Fibroblast of lung (primary cell): Measurements from ENCODE around the gene PCDHGA10. TPM values are rescaled to one million over a fixed set of nuclear protein-coding genes. Genes with fewer than 3 reads are reported as not detected.
A peak's percentile ranks its signal among the peaks of the same experiment; 100 is the strongest.
"Not testable (repeated sequence)": the region's sequence is repeated elsewhere in the genome, so short reads cannot be mapped to it uniquely, and the experiment has no call there.

Experiments used
- DNase-seq, 2 donors: peaks; one replicate each; pipeline versions ENCODE4 v3.0.0 to v3.0.0-alpha.2; 2010; ENCODE audit warnings: low read depth in 2 of 2
- H2AFZ ChIP-seq: 2 replicates; pipeline ENCODE4 v1.5.1; 2012; ENCODE audit warnings: low read length, control low read depth, inconsistent platforms
- H3K27ac ChIP-seq: 2 replicates; pipeline ENCODE4 v1.5.1; 2011; ENCODE audit warnings: low read length, control low read depth; ENCODE audit not compliant: insufficient read depth
- H3K27me3 ChIP-seq: 2 replicates; pipeline ENCODE4 v1.5.1; 2011; ENCODE audit warnings: mild to moderate bottlenecking, low read length; ENCODE audit not compliant: control insufficient read depth, insufficient read depth
- H3K36me3 ChIP-seq: 2 replicates; pipeline ENCODE4 v1.5.1; 2011; ENCODE audit warnings: low read length; ENCODE audit not compliant: control insufficient read depth, insufficient read depth
- H3K4me1 ChIP-seq: 2 replicates; pipeline ENCODE4 v1.5.1; 2011; ENCODE audit warnings: low read length; ENCODE audit not compliant: control insufficient read depth, insufficient read depth; ENCODE audit errors: extremely low read depth
- H3K4me2 ChIP-seq: 2 replicates; pipeline ENCODE4 v1.5.1; 2011; ENCODE audit warnings: low read length, control low read depth; ENCODE audit not compliant: insufficient read depth; ENCODE audit errors: extremely low read depth
- H3K4me3 ChIP-seq, 4 experiments: fragments of 200-600 bp in 1 of 4; sonication (generic) in 1 of 4; replicated peaks in 1 of 4; 2 replicates each; pipeline ENCODE4 v1.5.1; 2011 to 2016; ENCODE audit warnings: low read length in 4 of 4, low read depth in 3 of 4, mild to moderate bottlenecking in 3 of 4, control low read depth in 2 of 4, inconsistent platforms in 1 of 4, mixed read lengths in 1 of 4; ENCODE audit not compliant: insufficient read depth in 1 of 4; ENCODE audit errors: control extremely low read depth in 1 of 4
- H3K79me2 ChIP-seq: 2 replicates; pipeline ENCODE4 v1.5.1; 2012; ENCODE audit warnings: mild to moderate bottlenecking, low read length, inconsistent platforms; ENCODE audit not compliant: control insufficient read depth, insufficient read depth
- H3K9ac ChIP-seq: 2 replicates; pipeline ENCODE4 v1.5.1; 2011; ENCODE audit warnings: mild to moderate bottlenecking, low read length, control low read depth; ENCODE audit not compliant: insufficient read depth
- H3K9me3 ChIP-seq: 2 replicates; pipeline ENCODE4 v1.5.1; 2012; ENCODE audit warnings: low read depth, low read length; ENCODE audit not compliant: control insufficient read depth, insufficient read depth
- H4K20me1 ChIP-seq: 2 replicates; pipeline ENCODE4 v1.5.1; 2011; ENCODE audit warnings: low read length; ENCODE audit not compliant: control insufficient read depth, insufficient read depth; ENCODE audit errors: extremely low read depth
- CTCF ChIP-seq, 2 donors: IDR thresholded peaks in 1 of 2; conservative IDR thresholded peaks in 1 of 2; 1 replicate in 1 of 2; 2 replicates in 1 of 2; pipeline ENCODE4 v1.5.1; 2011 to 2012; ENCODE audit warnings: low read length in 2 of 2, control low read depth in 1 of 2, inconsistent platforms in 1 of 2, low read depth in 1 of 2, mild to moderate bottlenecking in 1 of 2
- EZH2 ChIP-seq: IDR thresholded peaks from 2 replicates; pipeline ENCODE4 v1.5.1; 2012; ENCODE audit warnings: low read length, control low read depth, mild to moderate bottlenecking; ENCODE audit errors: missing control alignments
- polyA plus RNA-seq, 2 donors: library from polyadenylated mRNA; depleted of rRNA in 1 of 2; stranded (reverse) in 1 of 2; unstranded in 1 of 2; fragments of >200 nt; gene quantifications; 2 replicates each; pipeline ENCODE4 v1.2.1, GENCODE V29; 2011 to 2012; ENCODE audit warnings: missing spikeins in 1 of 2
- total RNA-seq: library from RNA; depleted of rRNA; stranded (reverse); fragments of >200 nt; gene quantifications from 2 replicates; pipeline ENCODE4 v1.2.1, GENCODE V29; 2014

Gene PCDHGA10
- total and polyA plus RNA-seq, 2 donors (not counting 1 experiment from before 2014, with no cell fraction given) = 3.8 to 10.2 TPM

DNA sequence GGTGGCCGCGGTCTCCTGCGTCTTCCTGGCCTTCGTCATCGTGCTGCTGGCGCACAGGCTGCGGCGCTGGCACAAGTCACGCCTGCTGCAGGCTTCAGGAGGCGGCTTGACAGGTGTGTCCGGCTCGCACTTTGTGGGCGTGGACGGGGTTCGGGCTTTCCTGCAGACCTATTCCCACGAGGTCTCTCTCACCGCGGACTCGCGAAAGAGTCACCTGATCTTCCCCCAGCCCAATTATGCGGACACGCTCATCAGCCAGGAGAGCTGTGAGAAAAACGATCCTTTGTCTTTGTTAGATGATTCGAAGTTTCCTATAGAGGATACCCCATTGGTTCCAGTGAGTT lies 2.5 kb downstream of the PCDHGA10 start:
- not testable (repeated sequence) for H3K27ac ChIP-seq, H3K36me3 ChIP-seq, H4K20me1 ChIP-seq, H2AFZ ChIP-seq, H3K9ac ChIP-seq, H3K4me2 ChIP-seq, DNase-seq, H3K79me2 ChIP-seq, H3K4me3 ChIP-seq, H3K27me3 ChIP-seq, H3K4me1 ChIP-seq, H3K9me3 ChIP-seq

- not testable (repeated sequence) for H4K20me1 ChIP-seq, H3K79me2 ChIP-seq, H2AFZ ChIP-seq, H3K4me1 ChIP-seq, H3K9me3 ChIP-seq, H3K36me3 ChIP-seq, H3K27me3 ChIP-seq
- peak within 1 kb of the TSS; percentile 20 for H3K9ac ChIP-seq
- peak within 1 kb of the TSS; percentile 32 to 60 (median 50) for H3K4me3 ChIP-seq
- TF ChIP-seq CTCF (conservative IDR thresholded peaks at IDR 0.05 in 1 of 2, IDR thresholded peaks at IDR 0.05 in 1 of 2; ENCODE audit: low read depth in 1 of 2, low read length in 2 of 2) = peak; percentile 79
- peak within 1 kb of the TSS; percentile 60 for H3K4me2 ChIP-seq
- DNase-seq = peak; percentile 73 to 85
- H3K27ac ChIP-seq = peak within 1 kb of the TSS; percentile 6
These were observed 4.8 kb downstream of the PCDHGA10 start, which contains the start of gene PCDHGB7 for GRCh38 chr5:141417494-141418172. Gene PCDHGB7 (plus strand): TSS chr5:141417677. CDS start chr5:141417860, 183 bp downstream.

- no peaks in the 10 kb centered on the region for H3K4me1 ChIP-seq
- peaks cover 11% of the 10 kb centered on the region for H3K9me3 ChIP-seq
- H4K20me1 ChIP-seq = no peaks in the 10 kb centered on the region
- H3K4me2 ChIP-seq = peak overlapping the region; percentile 0
- no peak for TF ChIP-seq CTCF (conservative IDR thresholded peaks at IDR 0.05 in 1 of 2, IDR thresholded peaks at IDR 0.05 in 1 of 2; ENCODE audit: low read depth in 1 of 2, low read length in 2 of 2)
- no peak for TF ChIP-seq EZH2
- H3K9ac ChIP-seq = no peak overlapping the region
- peaks cover 2% of the 10 kb centered on the region for H3K36me3 ChIP-seq
- no peak overlapping the region for H2AFZ ChIP-seq
- H3K27ac ChIP-seq = no peak overlapping the region
- H3K27me3 ChIP-seq = no peaks in the 10 kb centered on the region
- no peak overlapping the region for H3K4me3 ChIP-seq
- H3K79me2 ChIP-seq = no peaks in the 10 kb centered on the region
- DNase-seq = no peak
These were observed 6.5 kb downstream of the PCDHGA10 start for GRCh38 chr5:141419074-141419880.
